AG09319 (cell line): Measurements from ENCODE around the gene PPDPF.
"Not testable (repeated sequence)": the region's sequence is repeated elsewhere in the genome, so short reads cannot be mapped to it uniquely, and the experiment has no call there.

Source experiments
- DNase-seq: peaks from one replicate; pipeline ENCODE4 v3.0.0-alpha.2; 2010; ENCODE audit warnings: low read depth; ENCODE audit errors: extremely low read depth
- TF ChIP-seq, protein P1 (sequence below): IDR thresholded peaks from 2 replicates; pipeline ENCODE4 v1.5.1; 2011; ENCODE audit warnings: low read depth, mild to moderate bottlenecking, inconsistent platforms, low read length, moderate library complexity

PPDPF gene

DNA sequence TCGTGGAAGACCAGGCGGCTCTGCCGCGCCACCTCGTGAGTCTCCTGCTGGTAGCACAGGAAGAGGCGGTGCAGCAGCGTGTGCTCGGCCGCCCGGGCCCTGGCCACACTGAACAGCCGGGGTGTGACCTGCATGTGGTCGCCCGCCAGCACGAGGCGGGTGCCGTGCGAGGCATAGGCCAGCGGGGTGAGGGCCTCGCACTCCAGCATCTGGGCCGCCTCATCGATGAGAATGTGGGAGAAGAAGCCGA lies 46.5 kb downstream of the PPDPF start:
- TF ChIP-seq, protein P1, sequence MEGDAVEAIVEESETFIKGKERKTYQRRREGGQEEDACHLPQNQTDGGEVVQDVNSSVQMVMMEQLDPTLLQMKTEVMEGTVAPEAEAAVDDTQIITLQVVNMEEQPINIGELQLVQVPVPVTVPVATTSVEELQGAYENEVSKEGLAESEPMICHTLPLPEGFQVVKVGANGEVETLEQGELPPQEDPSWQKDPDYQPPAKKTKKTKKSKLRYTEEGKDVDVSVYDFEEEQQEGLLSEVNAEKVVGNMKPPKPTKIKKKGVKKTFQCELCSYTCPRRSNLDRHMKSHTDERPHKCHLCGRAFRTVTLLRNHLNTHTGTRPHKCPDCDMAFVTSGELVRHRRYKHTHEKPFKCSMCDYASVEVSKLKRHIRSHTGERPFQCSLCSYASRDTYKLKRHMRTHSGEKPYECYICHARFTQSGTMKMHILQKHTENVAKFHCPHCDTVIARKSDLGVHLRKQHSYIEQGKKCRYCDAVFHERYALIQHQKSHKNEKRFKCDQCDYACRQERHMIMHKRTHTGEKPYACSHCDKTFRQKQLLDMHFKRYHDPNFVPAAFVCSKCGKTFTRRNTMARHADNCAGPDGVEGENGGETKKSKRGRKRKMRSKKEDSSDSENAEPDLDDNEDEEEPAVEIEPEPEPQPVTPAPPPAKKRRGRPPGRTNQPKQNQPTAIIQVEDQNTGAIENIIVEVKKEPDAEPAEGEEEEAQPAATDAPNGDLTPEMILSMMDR, result no peak
- no peak for DNase-seq

DNA sequence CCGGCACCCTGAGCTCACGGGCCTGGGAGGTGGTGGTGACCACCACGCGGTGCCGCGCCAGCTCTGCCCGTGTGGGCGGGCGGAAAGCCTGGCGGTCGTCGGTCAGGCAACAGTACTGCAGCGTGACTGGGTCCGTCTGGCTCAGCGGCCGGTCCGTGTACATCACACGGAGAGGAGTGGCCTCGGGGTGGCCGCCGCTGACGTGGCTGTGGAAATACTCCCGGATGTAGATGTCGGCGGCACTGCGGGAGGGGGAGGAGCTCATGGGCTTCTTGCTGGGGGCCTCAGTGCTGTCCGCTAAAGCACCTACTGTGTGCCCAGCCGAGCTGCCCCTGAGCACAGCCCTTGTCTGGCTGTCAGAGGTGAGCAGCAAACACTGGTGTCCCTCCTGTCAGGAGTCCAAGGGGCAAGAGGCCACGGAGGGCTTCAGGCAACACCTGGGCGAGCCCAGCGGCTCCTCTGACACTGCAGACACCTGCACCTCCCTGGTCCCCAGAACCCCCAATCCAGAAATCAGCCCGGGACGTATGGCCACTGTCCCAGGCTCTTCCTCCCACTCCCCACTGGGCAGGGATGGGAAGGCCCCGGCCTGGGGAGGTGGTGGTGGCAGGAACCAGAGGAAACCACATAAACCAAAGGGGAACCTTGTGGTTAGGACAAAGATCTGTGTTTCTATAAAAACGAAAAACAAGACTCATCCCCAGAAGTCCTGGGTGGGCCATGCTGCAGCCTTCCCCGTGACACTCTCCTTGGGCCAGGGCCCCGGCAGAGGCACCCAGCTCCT lies 47.0 kb downstream of the PPDPF start:
- DNase-seq, result no peak
- TF ChIP-seq, protein P1, result no peak

DNA sequence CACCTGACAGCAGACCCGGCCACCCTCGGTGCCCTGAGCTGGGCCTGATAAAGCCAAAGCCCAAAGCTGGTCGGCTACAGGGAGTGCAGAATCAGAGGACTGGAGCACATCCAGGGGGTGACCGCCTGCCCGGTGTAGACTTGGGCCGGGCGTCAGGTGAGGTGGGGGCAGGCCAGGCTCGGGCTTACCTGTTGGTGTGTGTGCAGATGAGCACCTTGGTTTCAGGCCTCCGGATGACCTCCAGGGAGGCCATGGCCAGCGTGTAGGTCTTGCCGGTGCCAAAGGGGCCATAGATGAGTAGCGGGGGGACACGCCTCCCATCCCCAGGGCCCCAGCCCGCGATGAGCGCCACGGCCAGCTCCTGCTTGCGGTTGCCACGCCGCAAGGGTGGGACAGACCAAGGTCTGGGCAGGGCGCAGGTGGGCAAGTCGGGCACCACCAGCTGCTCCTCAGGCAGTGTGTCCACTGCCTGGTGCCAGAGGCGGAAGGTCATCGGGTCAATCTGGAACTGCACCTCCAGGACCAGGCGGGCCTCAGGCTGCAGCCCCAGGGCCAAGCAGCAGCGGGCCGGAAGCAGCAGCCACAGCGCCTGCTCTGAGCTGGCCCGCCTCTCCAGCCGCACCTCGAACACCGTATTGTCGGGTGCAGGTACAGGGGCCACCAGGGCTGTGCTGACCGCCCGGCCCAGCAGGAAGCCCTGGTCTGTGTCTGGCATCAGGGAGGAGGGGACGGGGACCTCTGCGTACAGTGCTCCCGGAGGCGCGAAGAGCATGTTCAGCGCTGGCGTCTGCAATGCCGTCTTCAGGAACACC lies 47.8 kb downstream of the PPDPF start:
- TF ChIP-seq, protein P1, result no peak
- DNase-seq, result no peak

DNA sequence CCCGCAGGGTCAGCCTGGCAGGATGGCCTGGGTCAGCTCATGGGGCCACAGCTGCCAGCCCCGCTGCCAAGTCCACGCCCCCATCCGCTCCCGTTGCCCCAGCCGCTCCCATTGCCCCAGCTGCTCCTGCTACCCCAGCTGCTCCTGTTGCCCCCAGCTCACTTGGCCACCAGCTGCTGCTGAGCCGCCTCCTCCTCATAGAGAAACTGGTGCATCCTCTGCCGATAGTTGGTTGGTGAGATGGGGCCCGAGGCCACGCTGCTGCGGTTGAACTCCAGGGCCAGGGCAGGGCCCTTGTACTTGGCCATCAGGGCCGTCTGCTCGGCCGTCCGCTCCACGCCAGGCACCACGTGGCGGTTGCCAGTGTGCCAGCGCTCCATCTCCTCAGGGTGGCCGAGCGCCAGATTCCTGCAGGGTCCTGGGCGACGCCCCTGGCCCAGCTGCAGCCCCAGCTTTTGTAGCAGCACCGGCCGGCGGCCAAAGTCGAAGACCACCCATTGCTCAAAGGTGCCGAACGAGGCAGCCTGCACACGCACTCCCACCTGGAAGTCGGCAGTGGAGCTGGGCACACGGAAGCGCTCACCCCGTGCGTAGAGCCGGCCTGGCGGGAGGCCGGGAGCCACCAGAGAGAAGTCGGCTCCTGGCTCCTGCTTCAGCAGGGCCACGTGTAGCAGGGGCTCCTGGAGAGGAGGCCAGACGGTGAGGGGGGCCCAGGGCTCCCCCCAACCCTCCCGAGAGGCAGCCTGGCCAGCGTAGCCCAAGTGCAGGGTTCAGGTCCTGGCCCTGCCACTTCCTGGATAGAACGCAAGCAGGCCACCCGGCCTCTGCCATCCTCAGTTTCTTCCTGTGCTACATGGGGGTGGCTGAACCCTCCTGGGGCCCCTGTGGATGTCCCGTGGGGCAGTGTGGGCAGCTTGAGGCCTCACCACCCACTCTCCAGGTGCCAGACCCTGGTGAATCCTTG lies 48.7 kb downstream of the PPDPF start:
- no peak for DNase-seq
- TF ChIP-seq, protein P1, result no peak

DNA sequence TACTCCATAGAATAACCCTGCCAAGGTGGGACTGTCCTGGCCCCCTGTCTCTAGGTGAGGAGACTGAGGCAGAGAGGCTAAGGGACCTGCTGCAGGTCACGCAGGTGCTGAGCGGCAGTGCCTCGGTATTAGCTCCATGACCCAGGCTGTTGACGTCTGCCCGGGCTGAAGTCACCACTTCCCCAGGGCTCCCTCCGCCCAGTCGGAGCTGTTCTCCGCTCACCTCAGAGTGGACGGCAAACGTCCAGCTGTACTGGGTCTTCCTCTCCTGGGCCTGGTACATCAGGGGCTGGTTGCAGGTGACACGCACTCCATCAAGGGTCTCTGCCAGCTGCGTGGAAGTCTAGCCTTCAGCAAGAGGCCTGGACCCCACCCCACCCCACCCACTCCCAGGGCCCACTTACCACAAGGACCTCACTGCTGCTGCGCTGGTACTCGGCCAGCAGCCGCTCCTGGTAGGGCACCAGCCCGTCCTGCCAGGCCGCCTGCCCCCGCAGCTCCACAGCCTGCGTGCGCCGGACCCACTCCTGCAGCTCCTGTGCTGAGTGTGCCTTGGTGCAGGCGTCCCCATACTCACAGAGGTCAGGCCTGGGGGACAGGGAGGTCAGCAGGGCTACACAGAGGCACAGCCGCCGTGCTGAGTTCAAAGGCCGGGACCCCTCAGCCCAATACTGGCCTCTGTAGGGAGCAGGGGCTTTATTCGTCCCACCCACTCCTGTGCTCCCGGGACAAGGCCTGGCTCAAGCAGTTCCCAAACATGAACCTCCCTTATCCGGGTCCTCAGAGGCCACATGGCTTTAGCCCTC lies 49.9 kb downstream of the PPDPF start:
- TF ChIP-seq, protein P1, result no peak
- no peak for DNase-seq

DNA sequence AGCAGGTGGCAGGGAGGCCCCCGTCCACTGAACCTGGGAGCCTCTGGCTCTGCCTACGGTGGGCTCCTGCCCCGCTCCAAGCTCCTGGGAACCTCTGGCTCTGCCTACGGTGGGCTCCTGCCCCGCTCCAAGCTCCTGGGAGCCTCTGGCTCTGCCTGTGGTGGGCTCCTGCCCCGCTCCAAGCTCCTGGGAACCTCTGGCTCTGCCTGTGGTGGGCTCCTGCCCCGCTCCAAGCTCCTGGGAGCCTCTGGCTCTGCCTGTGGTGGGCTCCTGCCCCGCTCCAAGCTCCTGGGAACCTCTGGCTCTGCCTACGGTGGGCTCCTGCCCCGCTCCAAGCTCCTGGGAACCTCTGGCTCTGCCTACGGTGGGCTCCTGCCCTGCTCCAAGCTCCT lies 50.5 kb downstream of the PPDPF start:
- not testable (repeated sequence) for DNase-seq
